22Rv1 (cell line): ENCODE results near the gene NPC1L1.

ENCODE experiments used
- H3K27ac ChIP-seq: fragments of 450-650 bp; 2 replicates; pipeline ENCODE4 v1.5.1; 2017
- CTCF ChIP-seq: fragments of 450-650 bp; IDR thresholded peaks from 2 replicates; pipeline ENCODE4 v1.5.1; 2017; ENCODE audit warnings: mild to moderate bottlenecking
- ZFX ChIP-seq: fragments of 450-650 bp; IDR thresholded peaks from 2 replicates; pipeline ENCODE4 v1.6.1; 2017; ENCODE audit warnings: antibody characterized with exemption, borderline replicate concordance

NPC1L1 gene

GRCh38 chr7:44473295-44473694 is 67.8 kb downstream of the NPC1L1 start:
- 0 out of 2 replicates have a peak overlapping the region, but pooled peaks have one; percentile 6 for H3K27ac ChIP-seq
- TF ChIP-seq CTCF (no peak), ZFX (no peak)

- 0 out of 2 replicates have a peak overlapping the region, but pooled peaks have one; percentile 6 for H3K27ac ChIP-seq
- TF ChIP-seq ZFX (no peak), CTCF (no peak)
Observed at GRCh38 chr7:44472843-44473242, 68.3 kb downstream of the NPC1L1 start.

DNA sequence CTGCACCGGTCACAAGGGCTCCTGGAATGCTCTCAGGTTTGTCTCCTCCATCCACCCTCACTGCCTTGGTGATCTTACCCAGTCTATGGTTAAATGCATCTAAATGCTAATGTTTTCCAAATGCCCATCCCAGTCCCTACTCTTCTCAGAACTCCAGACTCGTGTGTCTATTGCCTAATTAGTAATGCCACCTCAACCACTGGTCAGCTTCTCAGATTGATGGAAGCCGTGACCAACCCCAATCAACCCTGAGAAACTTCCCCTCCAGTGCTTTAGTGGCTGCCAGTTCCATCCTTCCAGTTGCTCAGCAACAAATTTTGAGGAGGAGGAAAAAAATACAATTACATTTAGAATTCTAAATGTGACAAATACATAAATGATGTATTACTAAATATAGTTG is 69.3 kb downstream of the NPC1L1 start:
- H3K27ac ChIP-seq, result no peak overlapping the region
- TF ChIP-seq ZFX (no peak), CTCF (no peak)

DNA sequence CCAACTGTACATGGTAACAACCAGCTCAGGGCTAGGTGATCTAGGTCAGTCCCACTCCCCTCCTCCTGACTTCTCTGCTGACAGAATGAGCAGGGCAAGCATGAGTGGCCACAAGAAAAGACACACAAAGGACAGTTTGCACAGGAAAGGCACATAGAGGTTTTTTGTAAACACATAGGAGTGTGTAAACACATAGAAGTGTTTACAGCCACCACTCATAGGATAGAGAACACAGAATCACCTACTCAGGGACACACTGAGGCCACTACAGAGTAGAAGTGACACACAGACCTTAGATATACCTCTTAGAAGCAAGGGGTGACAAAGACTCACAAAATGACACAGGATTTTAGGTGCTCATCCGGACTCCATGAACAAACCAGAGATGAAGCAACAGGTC is 69.7 kb downstream of the NPC1L1 start:
- TF ChIP-seq CTCF (no peak), ZFX (no peak)
- no peak overlapping the region for H3K27ac ChIP-seq

GRCh38 chr7:44470628-44471245 is 70.4 kb downstream of the NPC1L1 start:
- no peak for TF ChIP-seq ZFX
- no peak for TF ChIP-seq CTCF

DNA sequence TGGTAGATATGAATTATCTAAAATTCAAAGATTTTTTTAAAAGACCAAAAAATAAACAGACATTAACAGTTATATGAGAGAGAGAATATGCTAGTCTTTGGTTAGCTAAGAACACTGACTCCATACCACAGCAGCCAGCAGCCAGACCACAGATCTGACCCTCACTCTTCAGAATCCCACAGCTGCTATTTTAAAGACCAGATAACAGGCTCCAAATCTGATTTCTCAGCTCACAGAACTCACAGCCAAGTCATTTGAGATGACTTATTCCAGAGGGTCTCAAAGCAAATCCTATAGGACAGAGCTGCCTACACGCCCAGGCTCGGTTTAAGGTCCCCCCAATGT is 71.0 kb downstream of the NPC1L1 start:
- TF ChIP-seq CTCF, result no peak
- no peak for TF ChIP-seq ZFX
- H3K27ac ChIP-seq, result no peak overlapping the region

More at GRCh38 chr7:44470628-44471245, 70.4 kb downstream of the NPC1L1 start:
- no peak overlapping the region for H3K27ac ChIP-seq

GRCh38 chr7:44469461-44470134 is 71.5 kb downstream of the NPC1L1 start:
- no peak for TF ChIP-seq CTCF
- TF ChIP-seq ZFX, result no peak
- H3K27ac ChIP-seq, result no peak overlapping the region
